Osteoblast (primary cell): ENCODE measurements around the gene PHOX2A. TPM values are rescaled to one million over a fixed set of nuclear protein-coding genes. Genes with fewer than 3 reads are reported as not detected.
A peak's percentile ranks its signal among the peaks of the same experiment; 100 is the strongest.

ENCODE experiments used
- DNase-seq: peaks from one replicate; pipeline ENCODE4 v3.0.0; 2011; ENCODE audit warnings: low spot score, mixed read lengths; ENCODE audit not compliant: insufficient read length; ENCODE audit errors: missing footprints
- H2AFZ ChIP-seq: 2 replicates; pipeline ENCODE4 v1.6.0; 2011; ENCODE audit warnings: mild to moderate bottlenecking, low read length
- H3K27ac ChIP-seq: 2 replicates; pipeline ENCODE4 v1.5.1; 2011; ENCODE audit warnings: mild to moderate bottlenecking, low read depth, low read length, moderate library complexity
- H3K27me3 ChIP-seq: 2 replicates; pipeline ENCODE4 v1.6.0; 2012; ENCODE audit warnings: mild to moderate bottlenecking, control low read depth, inconsistent platforms, low read length, moderate library complexity; ENCODE audit not compliant: insufficient read depth
- H3K36me3 ChIP-seq: 2 replicates; pipeline ENCODE4 v1.5.1; 2011; ENCODE audit warnings: mild to moderate bottlenecking, low read length, control low read depth, moderate library complexity; ENCODE audit not compliant: insufficient read depth
- H3K4me1 ChIP-seq: 2 replicates; pipeline ENCODE4 v1.5.1; 2011; ENCODE audit warnings: mild to moderate bottlenecking, low read length, control low read depth, moderate library complexity; ENCODE audit not compliant: insufficient read depth
- H3K4me2 ChIP-seq: 2 replicates; pipeline ENCODE4 v1.6.0; 2011; ENCODE audit warnings: mild to moderate bottlenecking, low read length; ENCODE audit not compliant: insufficient read depth
- H3K4me3 ChIP-seq: fragments of 200-600 bp; sonication (generic); 3 replicates; pipeline ENCODE4 v1.5.1; 2012; ENCODE audit warnings: mild to moderate bottlenecking, low read length, inconsistent platforms; ENCODE audit not compliant: insufficient read depth
- H3K79me2 ChIP-seq: 2 replicates; pipeline ENCODE4 v1.6.0; 2012; ENCODE audit warnings: mild to moderate bottlenecking, low read length, control low read depth, inconsistent platforms; ENCODE audit not compliant: insufficient read depth
- H3K9me3 ChIP-seq: 2 replicates; pipeline ENCODE4 v1.5.1; 2011; ENCODE audit warnings: low read depth, low read length, control low read depth
- H4K20me1 ChIP-seq: 2 replicates; pipeline ENCODE4 v1.6.0; 2012; ENCODE audit warnings: mild to moderate bottlenecking, low read length, control low read depth; ENCODE audit not compliant: insufficient read depth
- CTCF ChIP-seq: IDR thresholded peaks from 2 replicates; pipeline ENCODE4 v1.5.1; 2011; ENCODE audit warnings: mild to moderate bottlenecking, low read depth, low read length, moderate library complexity; ENCODE audit errors: extremely low read depth
- total RNA-seq: library from RNA; depleted of rRNA; stranded (reverse); fragments of >200 nt; gene quantifications from 2 replicates; pipeline ENCODE4 v1.2.3, GENCODE V29; 2012

The PHOX2A gene
- total RNA-seq, 1 donor = not detected

DNA sequence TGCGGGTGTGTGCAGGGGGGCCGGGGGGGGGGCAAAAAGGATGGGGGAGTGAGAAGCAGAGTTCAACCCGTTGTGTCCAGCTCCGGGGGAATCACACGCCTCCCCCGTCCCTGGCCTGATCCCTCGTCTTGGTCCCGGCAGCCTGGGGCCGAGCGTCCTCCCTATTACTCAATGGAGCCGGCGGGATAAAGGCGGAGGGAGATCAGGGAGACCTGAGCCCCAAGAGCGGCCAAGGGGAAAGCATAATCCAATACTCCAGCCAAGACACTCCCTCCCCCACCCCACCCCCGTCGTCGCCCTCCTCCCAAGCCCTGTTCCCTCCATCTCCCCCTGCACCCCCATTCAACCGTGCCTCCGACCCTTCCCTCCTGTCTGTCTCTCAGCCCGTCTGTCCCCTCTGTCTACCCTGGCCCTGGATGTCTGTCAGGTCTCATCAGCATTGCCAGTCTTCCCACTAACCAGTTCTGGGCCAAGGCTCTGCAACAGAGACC is 2.6 kb downstream of the PHOX2A start:
- Histone ChIP-seq H3K4me3 (no peak overlapping the region), H3K9me3 (no peaks in the 10 kb centered on the region), H3K36me3 (peaks cover 16% of the 10 kb centered on the region), H4K20me1 (peaks cover 27% of the 10 kb centered on the region), H3K27ac (no peak overlapping the region), H3K4me1 (peaks cover 9% of the 10 kb centered on the region), H3K79me2 (no peaks in the 10 kb centered on the region), H2AFZ (no peak overlapping the region), H3K27me3 (peaks cover 54% of the 10 kb centered on the region), H3K4me2 (no peak overlapping the region)
- peak; percentile 58 for DNase-seq
- TF ChIP-seq CTCF = no peak

DNA sequence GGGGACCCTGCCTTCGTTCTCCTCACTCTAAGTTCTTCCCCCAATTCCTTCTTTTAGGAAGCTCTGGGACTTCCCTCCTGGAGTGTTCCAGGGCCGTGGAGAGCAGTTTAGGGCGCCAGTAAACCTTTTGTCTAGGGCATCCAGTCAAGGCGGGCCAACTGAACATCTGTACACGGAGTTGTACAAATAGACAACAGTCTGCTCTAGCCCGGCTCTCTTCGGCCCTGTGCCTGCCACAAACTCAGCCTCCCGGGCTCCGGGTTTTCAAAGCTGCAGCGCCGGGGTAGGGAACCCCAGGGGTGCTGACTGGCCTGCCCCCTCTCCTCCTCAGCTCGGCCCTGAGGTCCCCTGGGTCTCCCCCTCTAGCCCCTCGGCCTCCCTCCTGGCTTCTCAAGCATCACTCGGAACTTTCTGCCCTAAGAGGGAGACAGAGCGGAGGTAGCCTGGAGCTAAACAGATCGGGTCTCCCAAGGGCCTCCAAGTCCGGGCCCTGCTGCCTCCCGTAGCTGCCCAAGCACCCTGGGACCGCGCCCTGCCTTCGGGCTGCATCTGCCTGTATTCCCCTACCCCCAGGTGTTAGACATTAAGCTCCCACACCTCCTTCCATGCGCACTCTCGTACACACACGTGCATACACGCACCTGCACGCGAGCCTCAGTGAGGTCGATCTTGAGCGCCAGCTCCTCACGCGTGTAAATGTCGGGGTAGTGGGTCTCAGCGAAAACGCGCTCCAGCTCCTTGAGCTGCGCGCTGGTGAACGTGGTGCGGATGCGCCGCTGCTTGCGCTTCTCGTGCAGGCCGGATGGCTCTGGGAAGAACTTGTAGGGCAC is 3.3 kb downstream of the PHOX2A start:
- H2AFZ ChIP-seq = no peak overlapping the region
- H3K27me3 ChIP-seq = peaks cover 47% of the 10 kb centered on the region
- H3K36me3 ChIP-seq = peaks cover 22% of the 10 kb centered on the region
- peaks cover 30% of the 10 kb centered on the region for H4K20me1 ChIP-seq
- no peak for TF ChIP-seq CTCF
- H3K4me1 ChIP-seq = peaks cover 9% of the 10 kb centered on the region
- H3K9me3 ChIP-seq = no peaks in the 10 kb centered on the region
- H3K79me2 ChIP-seq = no peaks in the 10 kb centered on the region
- peak overlapping the region; percentile 39 for H3K4me2 ChIP-seq
- H3K27ac ChIP-seq = no peak overlapping the region
- peak; percentile 94 for DNase-seq
- peak overlapping the region; percentile 59 for H3K4me3 ChIP-seq

DNA sequence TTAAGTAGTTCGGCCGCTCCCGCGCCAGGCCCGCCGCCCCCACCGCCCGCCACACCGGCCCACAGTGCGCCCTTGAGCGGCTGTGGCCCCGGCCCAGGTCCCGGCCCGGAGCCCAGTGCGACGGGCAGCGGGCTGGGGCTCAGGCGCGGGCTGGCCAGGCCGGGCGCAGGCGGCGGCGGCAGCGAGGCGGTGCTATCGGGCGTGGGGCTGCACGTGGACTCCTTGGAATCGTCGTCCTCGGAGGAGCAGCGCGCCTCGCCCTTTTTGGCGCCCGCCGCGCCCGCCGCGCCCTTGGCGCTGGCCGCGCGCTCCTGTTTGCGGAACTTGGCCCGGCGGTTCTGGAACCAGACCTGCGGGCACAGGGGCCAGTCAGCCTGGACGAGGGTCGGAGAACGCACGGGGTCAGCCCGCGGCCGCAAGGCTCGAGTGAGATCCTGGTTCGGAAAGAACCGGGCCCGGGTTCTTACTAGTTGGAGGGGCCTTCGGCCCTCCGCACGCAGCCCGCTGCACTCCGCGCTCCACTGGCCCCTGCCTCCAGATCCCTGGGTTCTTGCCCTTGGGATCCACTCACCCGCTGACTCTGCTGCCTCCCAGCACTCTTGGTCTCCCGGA is 4.0 kb downstream of the PHOX2A start:
- peak; percentile 97 for DNase-seq
- no peak for TF ChIP-seq CTCF
- Histone ChIP-seq H3K4me3 (peak overlapping the region; percentile 59), H3K79me2 (no peaks in the 10 kb centered on the region), H3K36me3 (peaks cover 29% of the 10 kb centered on the region), H2AFZ (no peak overlapping the region), H4K20me1 (peaks cover 35% of the 10 kb centered on the region), H3K9me3 (no peaks in the 10 kb centered on the region), H3K4me2 (peak overlapping the region; percentile 77), H3K27ac (no peak overlapping the region), H3K27me3 (peaks cover 40% of the 10 kb centered on the region), H3K4me1 (peaks cover 9% of the 10 kb centered on the region)

- Histone ChIP-seq H3K4me2 (peak overlapping the region; percentile 77), H2AFZ (no peak overlapping the region), H3K27ac (no peak overlapping the region), H3K36me3 (peaks cover 34% of the 10 kb centered on the region), H3K4me3 (peak overlapping the region; percentile 59), H3K4me1 (peaks cover 9% of the 10 kb centered on the region), H3K27me3 (peaks cover 34% of the 10 kb centered on the region), H3K79me2 (no peaks in the 10 kb centered on the region), H4K20me1 (peaks cover 38% of the 10 kb centered on the region), H3K9me3 (no peaks in the 10 kb centered on the region)
- no peak for TF ChIP-seq CTCF
- no peak for DNase-seq
Observed at GRCh38 chr11:72239313-72239848, 4.6 kb downstream of the PHOX2A start.
